Esophagus squamous epithelium (tissue), 5 donors: ENCODE results near the gene MTSS2. TPM values are rescaled to one million over a fixed set of nuclear protein-coding genes. Genes with fewer than 3 reads are reported as not detected.

Experiments used
- DNase-seq: peaks from one replicate; lab custom pipeline; 2025; lab: John Stamatoyannopoulos, UW
- H3K27ac ChIP-seq, 4 donors: fragments of 200-600 bp; sonication (generic); one replicate each; pipeline ENCODE4 v1.5.1; 2016 to 2019; ENCODE audit warnings: mild to moderate bottlenecking in 1 of 4
- H3K27me3 ChIP-seq, 4 donors: fragments of 200-600 bp; sonication (generic); 1 replicate in 3 of 4; 2 replicates in 1 of 4; pipeline versions ENCODE4 v1.5.1 to v1.6.0; 2017 to 2021; ENCODE audit warnings: antibody characterized with exemption in 1 of 4
- H3K36me3 ChIP-seq, 3 donors: fragments of 200-600 bp; sonication (generic); one replicate each; pipeline ENCODE4 v1.5.1; 2016 to 2019
- H3K4me1 ChIP-seq, 3 donors: fragments of 200-600 bp; sonication (generic); one replicate each; pipeline ENCODE4 v1.5.1; 2017 to 2019
- H3K4me3 ChIP-seq, 4 donors: fragments of 200-600 bp; sonication (generic); 1 replicate in 3 of 4; 2 replicates in 1 of 4; pipeline ENCODE4 v1.5.1; 2016 to 2019; ENCODE audit warnings: mild to moderate bottlenecking in 2 of 4, moderate library complexity in 1 of 4
- H3K9me3 ChIP-seq, 3 donors: fragments of 200-600 bp; sonication (generic); one replicate each; pipeline ENCODE4 v1.5.1; 2016 to 2019
- POLR2A ChIP-seq, 4 donors: fragments of 450-650 bp; IDR thresholded peaks; one replicate each; pipeline ENCODE4 v1.6.1; 2017; ENCODE audit warnings: antibody characterized with exemption in 4 of 4, mild to moderate bottlenecking in 4 of 4, moderate library complexity in 3 of 4
- WGBS, 2 donors: methylation state at CpG; one replicate each; pipeline ENCODE4 v1.1.5; 2018; 5-methylcytosine and 5-hydroxymethylcytosine counted together
- intact Hi-C: fragments of 100-400 bp; cut with DNase I; formaldehyde crosslinking; loops from one replicate; pipeline ENCODE4 v1.15.0; 2022
- total RNA-seq, 4 donors: library from RNA; depleted of rRNA; stranded (reverse); fragments of >200 nt; gene quantifications; one replicate each; pipeline ENCODE4 v1.1.0, GENCODE V29; 2016
- TF ChIP-seq, protein P1 (sequence below), 6 experiments: fragments of 450-650 bp in 4 of 6; fragments of 200-600 bp in 2 of 6; sonication (generic) in 2 of 6; IDR thresholded peaks; one replicate each; pipeline ENCODE4 v1.5.1; 2016 to 2019; ENCODE audit warnings: antibody characterized with exemption in 6 of 6, mild to moderate bottlenecking in 4 of 6, moderate library complexity in 4 of 6
- donor health status: DM: yes; HTN: yes; CAD: no.

The MTSS2 gene
- total RNA-seq, 4 donors from 2014 or later = 15.5 to 39.7 (median 27.5) TPM

DNA sequence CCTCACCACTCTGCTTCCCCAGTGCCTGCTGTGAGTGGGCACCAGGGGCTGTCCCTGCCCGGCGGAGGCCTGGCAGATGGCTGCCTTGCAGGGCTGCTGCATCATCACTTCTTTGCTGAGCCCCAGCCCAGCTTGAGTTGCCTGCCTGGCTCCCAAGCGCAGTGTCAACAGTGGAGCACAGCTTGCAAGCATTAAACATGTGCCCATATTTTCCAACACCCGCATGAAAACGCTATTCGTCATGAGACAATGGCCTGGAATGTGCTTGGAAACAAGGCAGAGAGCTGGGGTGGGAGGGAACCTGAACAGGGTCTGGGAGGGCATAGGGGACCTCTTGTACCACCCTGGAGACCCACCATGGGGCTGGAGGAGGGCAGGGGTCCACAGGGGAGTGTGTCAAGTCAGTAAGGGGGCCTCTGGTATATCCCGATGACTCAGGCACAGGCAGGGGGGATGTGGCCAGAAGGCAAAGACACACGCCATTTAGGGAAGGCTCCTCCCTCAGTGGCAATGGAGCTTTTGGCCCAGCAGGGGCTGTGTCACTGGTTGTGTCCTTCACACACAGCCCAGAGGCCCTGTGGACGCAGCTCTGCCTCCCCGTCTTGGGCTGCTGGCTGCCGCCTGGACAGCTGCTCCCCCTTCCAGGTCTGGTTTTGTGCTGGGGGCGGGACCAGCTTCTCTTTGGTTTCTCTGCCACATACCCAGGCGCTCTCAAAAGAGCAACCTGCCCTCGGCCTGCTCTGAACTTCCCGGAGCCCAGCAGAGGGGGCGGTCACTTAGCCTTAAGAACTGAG lies 17.4 kb upstream of the MTSS2 start:
- TF ChIP-seq, protein P1, sequence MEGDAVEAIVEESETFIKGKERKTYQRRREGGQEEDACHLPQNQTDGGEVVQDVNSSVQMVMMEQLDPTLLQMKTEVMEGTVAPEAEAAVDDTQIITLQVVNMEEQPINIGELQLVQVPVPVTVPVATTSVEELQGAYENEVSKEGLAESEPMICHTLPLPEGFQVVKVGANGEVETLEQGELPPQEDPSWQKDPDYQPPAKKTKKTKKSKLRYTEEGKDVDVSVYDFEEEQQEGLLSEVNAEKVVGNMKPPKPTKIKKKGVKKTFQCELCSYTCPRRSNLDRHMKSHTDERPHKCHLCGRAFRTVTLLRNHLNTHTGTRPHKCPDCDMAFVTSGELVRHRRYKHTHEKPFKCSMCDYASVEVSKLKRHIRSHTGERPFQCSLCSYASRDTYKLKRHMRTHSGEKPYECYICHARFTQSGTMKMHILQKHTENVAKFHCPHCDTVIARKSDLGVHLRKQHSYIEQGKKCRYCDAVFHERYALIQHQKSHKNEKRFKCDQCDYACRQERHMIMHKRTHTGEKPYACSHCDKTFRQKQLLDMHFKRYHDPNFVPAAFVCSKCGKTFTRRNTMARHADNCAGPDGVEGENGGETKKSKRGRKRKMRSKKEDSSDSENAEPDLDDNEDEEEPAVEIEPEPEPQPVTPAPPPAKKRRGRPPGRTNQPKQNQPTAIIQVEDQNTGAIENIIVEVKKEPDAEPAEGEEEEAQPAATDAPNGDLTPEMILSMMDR (IDR thresholded peaks at IDR 0.05) = peak in 4 of 6 experiments; percentile 14 to 51 (median 34)
- TF ChIP-seq POLR2A (IDR thresholded peaks at IDR 0.05) = no peak
- Histone ChIP-seq H3K9me3 (no peaks in the 10 kb centered on the region), H3K4me1 (peaks cover 73 to 99% (median 81%) of the 10 kb centered on the region in 3 donors), H3K27me3 (no peaks in the 10 kb centered on the region), H3K27ac (peak overlapping the region; percentile 85 to 95 (median 90)), H3K36me3 (no peaks in the 10 kb centered on the region), H3K4me3 (no peak overlapping the region)
- DNase-seq = no peak
- 39 to 90% methylated on average over 4 to 6 of the region's 16 CpGs for WGBS, 2 donors
- intact Hi-C loops = no loop called here

DNA sequence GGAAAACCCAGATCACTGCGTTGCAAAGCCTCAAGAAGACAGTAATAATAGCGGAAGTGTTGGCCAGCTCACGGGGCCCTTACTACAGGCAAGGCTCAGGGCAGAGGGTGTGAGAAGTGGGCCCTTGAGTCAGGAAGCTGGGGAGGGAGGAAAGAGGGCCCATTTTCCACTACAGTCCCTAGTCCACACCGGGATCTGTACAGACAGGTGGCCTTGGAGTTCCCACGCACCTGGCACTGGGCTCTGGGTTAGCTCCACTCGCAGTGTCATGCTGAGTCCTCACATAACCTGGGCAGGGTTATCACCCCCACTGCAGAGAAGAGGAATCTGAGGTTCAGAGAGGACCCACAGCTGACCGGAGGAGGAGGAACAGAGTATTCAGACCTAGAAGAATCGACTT lies 16.8 kb upstream of the MTSS2 start:
- Histone ChIP-seq H3K4me1 (peaks cover 78 to 100% (median 86%) of the 10 kb centered on the region in 3 donors), H3K27me3 (no peaks in the 10 kb centered on the region), H3K4me3 (no peak overlapping the region), H3K27ac (peak overlapping the region; percentile 85 to 95 (median 90)), H3K9me3 (no peaks in the 10 kb centered on the region), H3K36me3 (no peaks in the 10 kb centered on the region)
- intact Hi-C loops = no loop called here
- no peak for DNase-seq
- TF ChIP-seq, protein P1 (IDR thresholded peaks at IDR 0.05) = no peak
- TF ChIP-seq POLR2A (IDR thresholded peaks at IDR 0.05) = no peak
- WGBS, 2 donors = 48 to 56% methylated on average over 4 to 5 of the region's 8 CpGs

DNA sequence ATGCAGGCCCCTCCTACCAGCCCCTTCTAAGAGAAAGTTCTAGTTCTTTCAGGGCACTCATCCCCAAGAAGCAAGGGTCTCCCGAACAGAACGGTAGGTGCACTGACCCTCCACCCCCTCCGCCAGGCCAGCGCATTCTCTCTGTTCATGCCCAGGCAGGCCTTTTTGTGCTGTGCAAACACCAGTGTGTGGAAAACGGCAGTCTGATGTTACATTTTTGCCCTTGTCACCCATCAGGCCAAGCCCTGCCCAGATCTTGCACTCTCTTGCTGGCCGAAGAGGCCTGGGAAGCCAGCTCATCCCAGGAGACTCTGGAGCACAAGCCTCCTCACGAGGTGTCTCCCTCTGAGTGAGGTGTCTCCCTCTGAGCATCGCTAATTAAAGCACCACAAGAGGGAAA lies 16.1 kb upstream of the MTSS2 start:
- no peaks in the 10 kb centered on the region for H3K9me3 ChIP-seq
- H3K36me3 ChIP-seq = no peaks in the 10 kb centered on the region
- H3K27ac ChIP-seq = peak overlapping the region; percentile 85 to 95 (median 90)
- no peak overlapping the region for H3K4me3 ChIP-seq
- WGBS, 2 donors = 54 to 83% methylated on average over 3 to 5 of the region's 8 CpGs
- no peak for DNase-seq
- TF ChIP-seq POLR2A (IDR thresholded peaks at IDR 0.05) = no peak
- TF ChIP-seq, protein P1 (IDR thresholded peaks at IDR 0.05) = no peak
- peaks cover 78 to 100% (median 86%) of the 10 kb centered on the region in 3 donors for H3K4me1 ChIP-seq
- no peaks in the 10 kb centered on the region for H3K27me3 ChIP-seq
- intact Hi-C loops = no loop called here

DNA sequence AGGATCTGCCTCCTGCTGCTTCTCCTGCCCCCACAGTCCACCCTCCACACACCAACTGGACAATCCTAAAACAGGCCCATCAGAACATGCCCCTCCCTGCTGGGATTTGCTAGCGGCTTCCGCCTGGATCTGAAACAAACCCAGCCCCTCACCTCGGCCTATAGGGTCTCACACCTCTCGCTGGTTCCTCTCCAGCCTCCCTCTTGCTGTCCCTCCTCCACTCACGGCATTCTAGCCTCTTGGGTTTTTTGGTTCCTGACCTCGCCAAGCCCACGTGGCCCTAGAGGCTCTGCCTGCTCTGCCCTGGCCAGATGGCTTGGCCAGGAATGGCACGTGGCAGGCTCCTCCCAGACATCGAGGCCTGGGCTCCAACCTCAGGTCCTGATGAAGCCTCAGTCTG lies 15.7 kb upstream of the MTSS2 start:
- intact Hi-C loops = no loop called here
- Histone ChIP-seq H3K27me3 (no peaks in the 10 kb centered on the region), H3K36me3 (no peaks in the 10 kb centered on the region), H3K4me3 (no peak overlapping the region), H3K4me1 (peaks cover 78 to 100% (median 86%) of the 10 kb centered on the region in 3 donors), H3K9me3 (no peaks in the 10 kb centered on the region), H3K27ac (peak overlapping the region; percentile 85 to 95 (median 90))
- 59 to 81% methylated on average over 8 to 9 of the region's 9 CpGs for WGBS, 2 donors
- DNase-seq = no peak
- TF ChIP-seq POLR2A (IDR thresholded peaks at IDR 0.05) = no peak
- TF ChIP-seq, protein P1 (IDR thresholded peaks at IDR 0.05) = no peak

DNA sequence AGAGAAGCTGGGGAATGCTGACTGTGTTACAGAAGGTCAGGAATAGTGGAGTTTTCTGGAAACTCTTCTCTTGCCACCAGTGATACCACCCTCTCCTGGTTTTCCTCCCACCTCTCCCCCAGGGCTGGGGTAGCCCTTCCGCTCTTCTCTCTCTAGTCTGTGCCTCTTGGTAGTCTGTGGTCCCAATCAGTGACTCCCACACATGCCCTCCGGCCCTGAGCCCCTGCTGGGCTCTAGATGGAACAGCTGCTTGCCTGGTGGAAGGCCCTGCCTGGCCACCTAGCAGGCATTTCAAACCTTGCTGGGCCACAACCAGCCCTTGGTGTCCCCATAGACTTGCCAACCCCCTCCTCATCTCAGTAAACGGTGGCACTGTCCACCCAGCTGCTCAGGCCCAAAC lies 15.2 kb upstream of the MTSS2 start:
- Histone ChIP-seq H3K36me3 (no peaks in the 10 kb centered on the region), H3K9me3 (no peaks in the 10 kb centered on the region), H3K4me1 (peaks cover 84 to 100% (median 86%) of the 10 kb centered on the region in 3 donors), H3K4me3 (no peak overlapping the region), H3K27me3 (no peaks in the 10 kb centered on the region), H3K27ac (peak overlapping the region; percentile 85 to 95 (median 90))
- TF ChIP-seq POLR2A (IDR thresholded peaks at IDR 0.05) = no peak
- TF ChIP-seq, protein P1 (IDR thresholded peaks at IDR 0.05) = no peak
- 83% methylated on average over 1 to 3 of the region's 3 CpGs for WGBS, 2 donors
- intact Hi-C loops = no loop called here
- DNase-seq = no peak
